Breast epithelium (tissue), 4 donors: ENCODE measurements around the gene SPPL2B. TPM values are rescaled to one million over a fixed set of nuclear protein-coding genes. Genes with fewer than 3 reads are reported as not detected.

Experiments
- DNase-seq, 2 donors: peaks; one replicate each; pipeline ENCODE4 v3.0.0-alpha.2; 2019; ENCODE audit warnings: low spot score in 2 of 2
- H3K27ac ChIP-seq, 2 donors: fragments of 200-600 bp; sonication (generic) in 1 of 2; one replicate each; pipeline ENCODE4 v1.5.1; 2016 to 2019; ENCODE audit warnings: mild to moderate bottlenecking in 1 of 2
- H3K27me3 ChIP-seq, 2 donors: fragments of 200-600 bp; sonication (generic) in 1 of 2; one replicate each; pipeline versions ENCODE4 v1.5.1 to v1.6.0; 2017 to 2019; ENCODE audit warnings: control low read depth in 1 of 2, mild to moderate bottlenecking in 1 of 2
- H3K36me3 ChIP-seq: fragments of 200-600 bp; one replicate; pipeline ENCODE4 v1.5.1; 2019
- H3K4me1 ChIP-seq, 2 donors: fragments of 200-600 bp; sonication (generic); one replicate each; pipeline ENCODE4 v1.5.1; 2016 to 2019; ENCODE audit warnings: control low read depth in 1 of 2
- H3K4me3 ChIP-seq, 3 donors: fragments of 200-600 bp; sonication (generic); 1 replicate in 2 of 3; 2 replicates in 1 of 3; pipeline ENCODE4 v1.5.1; 2016 to 2019; ENCODE audit warnings: mild to moderate bottlenecking in 3 of 3, moderate library complexity in 2 of 3
- H3K9me3 ChIP-seq, 2 donors: fragments of 200-600 bp; sonication (generic) in 1 of 2; one replicate each; pipeline ENCODE4 v1.5.1; 2016 to 2019; ENCODE audit warnings: control low read depth in 1 of 2
- POLR2A ChIP-seq: fragments of 450-650 bp; IDR thresholded peaks from one replicate; pipeline ENCODE4 v1.6.1; 2016; ENCODE audit warnings: antibody characterized with exemption, mild to moderate bottlenecking, moderate library complexity
- POLR2AphosphoS5 ChIP-seq, 3 donors: sonication (generic); formaldehyde crosslinking; IDR thresholded peaks; one replicate each; pipeline ENCODE4 v1.6.1; 2017; ENCODE audit warnings: antibody characterized with exemption in 3 of 3
- intact Hi-C: fragments of 100-400 bp; cut with DNase I; formaldehyde crosslinking; loops from one replicate; pipeline ENCODE4 v1.15.1; 2023; ENCODE audit warnings: low total_unique reads
- total RNA-seq, 3 donors: library from RNA; depleted of rRNA; stranded (reverse); fragments of >200 nt; gene quantifications; one replicate each; pipeline ENCODE4 v1.1.0, GENCODE V29; 2016
- TF ChIP-seq, protein P1 (sequence below), 3 donors: fragments of 450-650 bp; IDR thresholded peaks; one replicate each; pipeline ENCODE4 v1.5.1; 2016 to 2017; ENCODE audit warnings: antibody characterized with exemption in 3 of 3, mild to moderate bottlenecking in 3 of 3, moderate library complexity in 3 of 3

Gene SPPL2B
- total RNA-seq, 3 donors from 2014 or later: 23.5 to 61.2 (median 49.8) TPM

DNA sequence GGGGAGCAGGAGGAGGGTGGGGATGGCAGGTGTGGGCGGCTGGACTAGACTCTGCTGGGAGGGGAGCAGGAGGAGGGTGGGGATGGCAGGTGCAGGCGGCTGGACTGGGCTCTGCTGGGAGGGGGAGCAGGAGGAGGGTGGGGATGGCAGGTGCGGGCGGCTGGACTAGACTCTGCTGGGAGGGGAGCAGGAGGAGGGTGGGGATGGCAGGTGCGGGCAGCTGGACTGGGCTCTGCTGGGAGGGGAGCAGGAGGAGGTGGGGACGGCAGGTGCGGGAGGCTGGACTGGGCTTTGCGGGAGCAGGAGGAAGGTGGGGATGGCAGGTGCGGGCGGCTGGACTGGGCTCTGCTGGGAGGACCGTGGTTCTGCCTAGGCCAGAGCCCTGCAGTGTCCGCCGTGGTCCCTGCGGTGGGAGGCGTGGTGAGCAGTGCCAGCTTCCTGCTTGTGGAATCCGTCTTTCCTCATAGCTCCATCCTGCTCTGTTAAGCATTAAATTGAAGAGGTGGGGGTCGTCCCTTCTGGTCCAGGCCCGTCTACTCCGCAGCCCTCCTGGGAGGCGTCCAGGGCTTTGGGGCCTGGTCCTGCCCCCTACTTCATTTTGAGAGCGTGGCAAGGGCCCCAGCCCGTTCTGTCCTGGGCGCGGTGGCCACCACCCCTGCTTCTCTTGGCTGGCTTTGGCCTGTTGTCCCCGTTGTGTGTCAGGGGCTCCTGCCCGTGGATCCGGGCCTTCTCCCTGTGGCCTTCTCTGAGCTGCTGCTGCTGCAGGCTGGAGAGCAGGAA is 4.7 kb downstream of the SPPL2B start:
- intact Hi-C loops: no loop called here
- H3K27ac ChIP-seq: peak overlapping the region; percentile 29 to 38
- H3K27me3 ChIP-seq: no peaks in the 10 kb centered on the region
- no peaks in the 10 kb centered on the region for H3K9me3 ChIP-seq
- peaks cover 12 to 15% of the 10 kb centered on the region in 2 donors for H3K4me1 ChIP-seq
- TF ChIP-seq POLR2AphosphoS5 (IDR thresholded peaks at IDR 0.05) (no peak), POLR2A (no peak)
- TF ChIP-seq, protein P1, sequence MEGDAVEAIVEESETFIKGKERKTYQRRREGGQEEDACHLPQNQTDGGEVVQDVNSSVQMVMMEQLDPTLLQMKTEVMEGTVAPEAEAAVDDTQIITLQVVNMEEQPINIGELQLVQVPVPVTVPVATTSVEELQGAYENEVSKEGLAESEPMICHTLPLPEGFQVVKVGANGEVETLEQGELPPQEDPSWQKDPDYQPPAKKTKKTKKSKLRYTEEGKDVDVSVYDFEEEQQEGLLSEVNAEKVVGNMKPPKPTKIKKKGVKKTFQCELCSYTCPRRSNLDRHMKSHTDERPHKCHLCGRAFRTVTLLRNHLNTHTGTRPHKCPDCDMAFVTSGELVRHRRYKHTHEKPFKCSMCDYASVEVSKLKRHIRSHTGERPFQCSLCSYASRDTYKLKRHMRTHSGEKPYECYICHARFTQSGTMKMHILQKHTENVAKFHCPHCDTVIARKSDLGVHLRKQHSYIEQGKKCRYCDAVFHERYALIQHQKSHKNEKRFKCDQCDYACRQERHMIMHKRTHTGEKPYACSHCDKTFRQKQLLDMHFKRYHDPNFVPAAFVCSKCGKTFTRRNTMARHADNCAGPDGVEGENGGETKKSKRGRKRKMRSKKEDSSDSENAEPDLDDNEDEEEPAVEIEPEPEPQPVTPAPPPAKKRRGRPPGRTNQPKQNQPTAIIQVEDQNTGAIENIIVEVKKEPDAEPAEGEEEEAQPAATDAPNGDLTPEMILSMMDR (IDR thresholded peaks at IDR 0.05): no peak
- H3K4me3 ChIP-seq: no peak overlapping the region
- no peak for DNase-seq
- H3K36me3 ChIP-seq: no peaks in the 10 kb centered on the region

DNA sequence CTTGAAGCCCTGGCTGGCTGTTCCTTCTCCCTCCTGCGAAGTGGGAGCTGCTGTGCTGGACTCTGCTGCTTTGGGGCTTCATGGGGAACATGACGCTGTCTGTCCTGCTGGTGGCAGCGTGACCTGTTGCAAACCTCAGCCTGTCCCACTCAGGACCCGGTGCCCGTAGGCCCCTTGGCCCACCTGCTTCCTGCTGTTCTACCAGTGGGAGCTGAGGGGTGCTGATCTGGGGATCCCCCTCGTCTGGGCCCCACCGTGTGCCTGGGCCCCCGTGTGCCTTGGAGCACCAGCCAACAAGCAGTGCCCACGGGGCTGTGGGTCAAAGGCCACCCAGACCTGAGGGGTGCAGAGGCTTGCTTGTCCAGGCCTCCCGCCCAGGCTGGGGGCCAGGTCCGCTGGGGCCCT is 5.3 kb downstream of the SPPL2B start:
- no peak overlapping the region for H3K4me3 ChIP-seq
- intact Hi-C loops: no loop called here
- H3K27me3 ChIP-seq: no peaks in the 10 kb centered on the region
- H3K36me3 ChIP-seq: no peaks in the 10 kb centered on the region
- H3K27ac ChIP-seq: peak overlapping the region in 1 of 2 donors; percentile 29
- H3K4me1 ChIP-seq: peaks cover 12 to 15% of the 10 kb centered on the region in 2 donors
- no peak for DNase-seq
- no peak for TF ChIP-seq POLR2AphosphoS5 (IDR thresholded peaks at IDR 0.05)
- TF ChIP-seq, protein P1 (IDR thresholded peaks at IDR 0.05): no peak
- no peak for TF ChIP-seq POLR2A
- no peaks in the 10 kb centered on the region for H3K9me3 ChIP-seq

DNA sequence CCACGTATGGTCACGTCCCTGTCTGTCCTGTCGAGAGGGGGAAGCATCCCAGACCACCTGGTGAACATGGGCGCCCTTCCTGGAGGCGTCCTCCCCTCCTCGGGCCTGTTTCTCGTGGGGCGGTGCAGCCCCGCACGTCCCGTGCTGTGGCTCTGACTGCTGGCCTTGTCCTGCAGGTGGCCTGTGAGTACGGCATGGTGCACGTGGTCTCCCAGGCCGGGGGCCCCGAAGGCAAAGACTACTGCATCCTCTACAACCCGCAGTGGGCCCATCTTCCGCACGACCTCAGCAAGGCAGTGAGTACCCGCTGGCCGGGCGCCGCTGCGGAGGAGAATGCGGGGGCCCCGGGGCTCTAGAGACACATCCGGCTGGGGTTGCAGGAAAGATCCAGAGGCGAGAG is 5.9 kb downstream of the SPPL2B start:
- TF ChIP-seq, protein P1 (IDR thresholded peaks at IDR 0.05): no peak
- TF ChIP-seq POLR2A: no peak
- TF ChIP-seq POLR2AphosphoS5 (IDR thresholded peaks at IDR 0.05): no peak
- intact Hi-C loops: no loop called here
- Histone ChIP-seq H3K27ac (no peak overlapping the region), H3K36me3 (no peaks in the 10 kb centered on the region), H3K9me3 (no peaks in the 10 kb centered on the region), H3K4me3 (no peak overlapping the region), H3K27me3 (no peaks in the 10 kb centered on the region), H3K4me1 (peaks cover 7 to 14% of the 10 kb centered on the region in 2 donors)
- DNase-seq: no peak

DNA sequence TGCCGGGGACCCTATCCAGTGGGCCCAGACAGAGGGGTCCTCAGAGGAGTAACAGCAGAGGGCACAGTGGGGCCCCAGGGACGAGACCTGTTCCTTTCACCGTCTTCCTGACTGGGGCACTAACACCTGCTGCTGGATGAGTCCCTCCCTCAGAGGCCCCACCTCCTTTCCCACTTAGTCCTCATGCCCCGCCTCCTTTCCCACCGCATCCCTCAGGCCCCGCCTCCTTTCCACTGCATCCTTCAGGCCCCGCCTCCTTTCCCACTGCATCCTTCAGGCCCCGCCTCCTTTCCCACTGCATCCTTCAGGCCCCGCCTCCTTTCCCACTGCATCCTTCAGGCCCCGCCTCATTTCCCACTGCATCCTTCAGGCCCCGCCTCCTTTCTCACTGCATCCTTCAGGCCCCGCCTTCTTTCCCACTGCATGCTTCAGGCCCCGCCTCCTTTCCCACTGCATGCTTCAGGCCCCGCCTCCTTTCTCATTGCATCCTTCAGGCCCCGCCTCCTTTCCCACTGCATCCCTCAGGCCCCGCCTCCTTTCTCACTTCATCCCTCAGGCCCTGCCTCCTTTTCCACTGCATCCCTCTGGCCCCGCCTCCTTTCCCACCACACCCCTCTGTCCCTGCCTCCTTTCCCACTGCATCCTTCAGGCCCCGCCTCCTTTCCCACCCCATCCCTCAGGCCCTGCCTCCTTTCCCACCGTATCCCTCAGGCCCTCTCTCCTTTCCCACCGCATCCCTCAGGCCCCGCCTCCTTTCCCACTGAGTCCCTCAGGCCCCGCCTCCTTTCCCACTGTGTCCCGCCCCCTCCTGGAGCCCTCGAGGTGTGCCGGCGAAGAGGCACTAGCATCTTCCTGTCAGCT is 6.7 kb downstream of the SPPL2B start:
- Histone ChIP-seq H3K4me1 (peaks cover 3 to 7% of the 10 kb centered on the region in 2 donors), H3K9me3 (no peaks in the 10 kb centered on the region), H3K27me3 (no peaks in the 10 kb centered on the region), H3K36me3 (no peaks in the 10 kb centered on the region), H3K4me3 (no peak overlapping the region), H3K27ac (no peak overlapping the region)
- DNase-seq: no peak
- intact Hi-C loops: no loop called here
- no peak for TF ChIP-seq POLR2A
- TF ChIP-seq, protein P1 (IDR thresholded peaks at IDR 0.05): no peak
- no peak for TF ChIP-seq POLR2AphosphoS5 (IDR thresholded peaks at IDR 0.05)

DNA sequence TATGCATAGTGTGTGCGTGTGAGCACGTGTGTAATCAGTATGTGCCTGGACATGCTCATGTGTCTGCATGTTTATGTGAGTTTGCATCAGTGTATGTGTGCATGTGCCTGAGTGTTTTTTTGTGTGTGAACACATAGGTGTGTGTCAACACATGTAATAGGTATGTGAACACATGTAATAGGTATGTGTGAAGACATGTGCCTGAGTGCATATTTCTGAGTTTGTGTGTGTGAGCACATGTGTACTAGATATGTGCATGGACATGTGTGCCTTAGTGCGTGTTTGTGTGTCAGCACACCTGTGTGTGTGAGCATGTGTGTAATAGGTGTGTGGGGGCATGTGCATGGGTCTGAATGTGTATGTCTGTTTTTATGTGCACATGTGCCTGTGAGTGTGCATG is 7.4 kb downstream of the SPPL2B start:
- Histone ChIP-seq H3K36me3 (no peaks in the 10 kb centered on the region), H3K4me3 (no peak overlapping the region), H3K27me3 (no peaks in the 10 kb centered on the region), H3K9me3 (no peaks in the 10 kb centered on the region), H3K4me1 (peaks cover 3 to 7% of the 10 kb centered on the region in 2 donors), H3K27ac (no peak overlapping the region)
- DNase-seq: no peak
- intact Hi-C loops: no loop called here
- TF ChIP-seq POLR2AphosphoS5 (IDR thresholded peaks at IDR 0.05): no peak
- TF ChIP-seq POLR2A: no peak
- TF ChIP-seq, protein P1 (IDR thresholded peaks at IDR 0.05): no peak
